HL-60 (cell line): ENCODE measurements around the gene NVL.

Source experiments
- CTCF ChIP-seq: IDR thresholded peaks from one replicate; pipeline ENCODE4 v1.5.1; 2011; ENCODE audit warnings: low read length, control low read depth, inconsistent platforms; ENCODE audit not compliant: insufficient read depth
- GABPA ChIP-seq: IDR thresholded peaks from 2 replicates; pipeline ENCODE4 v1.6.1; 2012; ENCODE audit warnings: low read depth
- POLR2AphosphoS5 ChIP-seq: IDR thresholded peaks from 2 replicates; pipeline ENCODE4 v1.6.1; 2012; ENCODE audit warnings: low read depth
- SPI1 ChIP-seq: IDR thresholded peaks from 2 replicates; pipeline ENCODE4 v1.6.1; 2012; ENCODE audit warnings: low read depth, mild to moderate bottlenecking, borderline replicate concordance

DNA sequence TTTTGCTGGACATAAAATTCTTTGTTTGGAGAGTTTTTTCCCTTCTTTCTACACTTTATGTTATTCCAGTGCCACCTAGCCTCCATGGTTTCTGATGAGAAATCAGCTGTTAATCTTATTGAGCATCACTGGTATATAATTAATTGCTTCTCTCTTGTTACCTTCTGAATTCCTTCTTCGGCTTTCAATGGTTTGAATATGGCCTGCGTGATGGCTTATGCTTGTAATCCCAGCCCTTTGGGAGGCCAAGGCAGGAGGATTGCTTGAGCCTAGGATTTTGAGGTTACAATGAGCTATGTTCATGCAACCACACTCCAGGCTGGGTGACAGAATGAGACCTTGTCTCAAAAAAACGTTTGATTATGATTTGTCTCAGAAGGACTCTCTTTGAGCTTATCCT is 13.7 kb upstream of the NVL start:
- TF ChIP-seq CTCF, result no peak
- TF ChIP-seq POLR2AphosphoS5, result no peak
- TF ChIP-seq GABPA, result no peak
- TF ChIP-seq SPI1, result no peak
